HL-60 (cell line): ENCODE measurements around the gene CCDC187.

ENCODE experiments used
- GABPA ChIP-seq: IDR thresholded peaks from 2 replicates; pipeline ENCODE4 v1.6.1; 2012; ENCODE audit warnings: low read depth
- POLR2AphosphoS5 ChIP-seq: IDR thresholded peaks from 2 replicates; pipeline ENCODE4 v1.6.1; 2012; ENCODE audit warnings: low read depth
- SPI1 ChIP-seq: IDR thresholded peaks from 2 replicates; pipeline ENCODE4 v1.6.1; 2012; ENCODE audit warnings: low read depth, mild to moderate bottlenecking, borderline replicate concordance
- TF ChIP-seq, protein P1 (sequence below): IDR thresholded peaks from one replicate; pipeline ENCODE4 v1.5.1; 2011; ENCODE audit warnings: low read length, control low read depth, inconsistent platforms; ENCODE audit not compliant: insufficient read depth
- TF ChIP-seq, protein P2 (sequence below): IDR thresholded peaks from 2 replicates; pipeline ENCODE4 v1.6.1; 2012; ENCODE audit warnings: low read depth; ENCODE audit not compliant: insufficient replicate concordance

- TF ChIP-seq, protein P1, sequence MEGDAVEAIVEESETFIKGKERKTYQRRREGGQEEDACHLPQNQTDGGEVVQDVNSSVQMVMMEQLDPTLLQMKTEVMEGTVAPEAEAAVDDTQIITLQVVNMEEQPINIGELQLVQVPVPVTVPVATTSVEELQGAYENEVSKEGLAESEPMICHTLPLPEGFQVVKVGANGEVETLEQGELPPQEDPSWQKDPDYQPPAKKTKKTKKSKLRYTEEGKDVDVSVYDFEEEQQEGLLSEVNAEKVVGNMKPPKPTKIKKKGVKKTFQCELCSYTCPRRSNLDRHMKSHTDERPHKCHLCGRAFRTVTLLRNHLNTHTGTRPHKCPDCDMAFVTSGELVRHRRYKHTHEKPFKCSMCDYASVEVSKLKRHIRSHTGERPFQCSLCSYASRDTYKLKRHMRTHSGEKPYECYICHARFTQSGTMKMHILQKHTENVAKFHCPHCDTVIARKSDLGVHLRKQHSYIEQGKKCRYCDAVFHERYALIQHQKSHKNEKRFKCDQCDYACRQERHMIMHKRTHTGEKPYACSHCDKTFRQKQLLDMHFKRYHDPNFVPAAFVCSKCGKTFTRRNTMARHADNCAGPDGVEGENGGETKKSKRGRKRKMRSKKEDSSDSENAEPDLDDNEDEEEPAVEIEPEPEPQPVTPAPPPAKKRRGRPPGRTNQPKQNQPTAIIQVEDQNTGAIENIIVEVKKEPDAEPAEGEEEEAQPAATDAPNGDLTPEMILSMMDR, result no peak
- TF ChIP-seq POLR2AphosphoS5 (no peak), GABPA (no peak), SPI1 (no peak)
- TF ChIP-seq, protein P2, sequence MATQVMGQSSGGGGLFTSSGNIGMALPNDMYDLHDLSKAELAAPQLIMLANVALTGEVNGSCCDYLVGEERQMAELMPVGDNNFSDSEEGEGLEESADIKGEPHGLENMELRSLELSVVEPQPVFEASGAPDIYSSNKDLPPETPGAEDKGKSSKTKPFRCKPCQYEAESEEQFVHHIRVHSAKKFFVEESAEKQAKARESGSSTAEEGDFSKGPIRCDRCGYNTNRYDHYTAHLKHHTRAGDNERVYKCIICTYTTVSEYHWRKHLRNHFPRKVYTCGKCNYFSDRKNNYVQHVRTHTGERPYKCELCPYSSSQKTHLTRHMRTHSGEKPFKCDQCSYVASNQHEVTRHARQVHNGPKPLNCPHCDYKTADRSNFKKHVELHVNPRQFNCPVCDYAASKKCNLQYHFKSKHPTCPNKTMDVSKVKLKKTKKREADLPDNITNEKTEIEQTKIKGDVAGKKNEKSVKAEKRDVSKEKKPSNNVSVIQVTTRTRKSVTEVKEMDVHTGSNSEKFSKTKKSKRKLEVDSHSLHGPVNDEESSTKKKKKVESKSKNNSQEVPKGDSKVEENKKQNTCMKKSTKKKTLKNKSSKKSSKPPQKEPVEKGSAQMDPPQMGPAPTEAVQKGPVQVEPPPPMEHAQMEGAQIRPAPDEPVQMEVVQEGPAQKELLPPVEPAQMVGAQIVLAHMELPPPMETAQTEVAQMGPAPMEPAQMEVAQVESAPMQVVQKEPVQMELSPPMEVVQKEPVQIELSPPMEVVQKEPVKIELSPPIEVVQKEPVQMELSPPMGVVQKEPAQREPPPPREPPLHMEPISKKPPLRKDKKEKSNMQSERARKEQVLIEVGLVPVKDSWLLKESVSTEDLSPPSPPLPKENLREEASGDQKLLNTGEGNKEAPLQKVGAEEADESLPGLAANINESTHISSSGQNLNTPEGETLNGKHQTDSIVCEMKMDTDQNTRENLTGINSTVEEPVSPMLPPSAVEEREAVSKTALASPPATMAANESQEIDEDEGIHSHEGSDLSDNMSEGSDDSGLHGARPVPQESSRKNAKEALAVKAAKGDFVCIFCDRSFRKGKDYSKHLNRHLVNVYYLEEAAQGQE, result no peak
Observed at GRCh38 chr9:136273921-136274785, 29.7 kb downstream of the CCDC187 start.
